Stimulated activated CD8-positive, alpha-beta memory T cell treated with anti-CD3 and anti-CD28 coated beads, Interleukin-4, amount 100 ng/mL, for 24 hours (primary cell): Measurements from ENCODE around the gene PTEN.

Experiments used
- DNase-seq: peaks from one replicate; pipeline ENCODE4 v3.0.0-alpha.2; 2020; ENCODE audit warnings: low read depth

PTEN gene

DNA sequence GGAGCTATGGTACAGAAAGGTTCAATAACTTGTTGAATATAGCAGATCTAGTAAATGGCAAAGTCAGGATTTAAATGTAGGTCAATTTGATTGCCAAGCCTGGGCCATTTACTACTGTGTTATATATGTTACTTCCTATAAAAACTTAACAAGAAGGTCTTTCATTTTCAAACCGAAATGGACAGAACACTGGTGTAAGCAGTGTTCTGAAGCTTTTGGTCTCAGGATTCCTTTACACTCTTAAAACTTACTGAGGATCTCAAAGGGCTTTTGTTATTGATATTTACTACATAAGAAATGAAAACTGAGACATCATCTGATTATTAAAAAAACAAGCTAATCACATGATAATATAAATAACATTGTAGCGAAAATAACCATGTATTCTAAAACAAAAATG, 114.7 kb downstream of the PTEN start:
- no peak for DNase-seq

DNA sequence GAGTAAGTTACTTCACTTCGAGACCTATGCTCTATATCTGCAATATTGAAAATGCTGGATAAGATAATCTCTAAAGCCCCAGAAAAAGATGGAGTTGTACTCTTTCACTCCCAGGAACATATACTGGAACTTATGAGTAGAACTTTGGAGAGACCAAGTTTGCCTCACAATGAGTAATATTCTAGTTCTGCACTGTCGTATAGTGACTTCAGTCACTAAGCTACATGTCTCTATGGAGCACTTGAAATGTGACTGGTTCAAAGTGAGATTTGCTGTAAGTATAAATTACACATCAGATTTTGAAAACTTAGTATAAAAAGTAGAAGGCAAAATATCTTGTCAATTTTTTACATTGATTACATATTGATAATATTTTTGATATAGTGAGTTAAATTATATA, 116.4 kb downstream of the PTEN start:
- no peak for DNase-seq

DNA sequence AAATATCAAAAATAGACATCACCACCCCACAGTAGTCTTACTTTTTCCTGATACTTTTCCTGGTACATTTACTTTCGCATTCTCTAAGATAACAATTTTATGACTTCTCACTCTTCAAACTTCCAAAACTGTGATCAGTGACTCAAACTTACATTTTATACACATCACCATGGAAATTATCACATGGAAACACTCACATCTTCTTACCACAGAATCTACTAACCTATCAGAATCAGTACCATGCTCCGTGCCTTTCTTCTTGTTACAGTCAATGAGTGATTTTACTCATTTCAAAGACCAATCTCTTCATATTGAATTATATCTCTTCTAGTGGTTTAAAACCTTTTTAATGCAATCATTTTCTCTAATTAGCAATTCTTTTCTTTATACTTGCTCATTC, 120.3 kb downstream of the PTEN start:
- no peak for DNase-seq

DNA sequence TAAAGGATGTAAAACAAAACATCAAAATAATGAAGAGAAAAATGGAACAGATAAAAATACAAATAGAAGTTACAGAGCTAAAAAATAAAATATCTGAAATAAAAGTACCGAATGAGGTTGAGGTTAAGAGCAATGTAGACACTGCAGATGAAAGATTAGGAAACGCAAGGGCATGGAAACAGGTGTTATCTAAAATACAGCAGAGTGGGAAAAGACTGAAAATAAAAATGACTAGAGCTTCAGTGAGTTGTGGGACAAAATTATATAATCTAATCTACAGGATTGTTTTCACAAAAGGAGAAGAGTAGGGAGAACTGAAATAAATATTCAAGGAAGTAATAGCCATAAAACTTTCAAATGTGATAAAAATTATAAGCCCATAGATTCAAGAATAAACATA, 123.8 kb downstream of the PTEN start:
- no peak for DNase-seq

DNA sequence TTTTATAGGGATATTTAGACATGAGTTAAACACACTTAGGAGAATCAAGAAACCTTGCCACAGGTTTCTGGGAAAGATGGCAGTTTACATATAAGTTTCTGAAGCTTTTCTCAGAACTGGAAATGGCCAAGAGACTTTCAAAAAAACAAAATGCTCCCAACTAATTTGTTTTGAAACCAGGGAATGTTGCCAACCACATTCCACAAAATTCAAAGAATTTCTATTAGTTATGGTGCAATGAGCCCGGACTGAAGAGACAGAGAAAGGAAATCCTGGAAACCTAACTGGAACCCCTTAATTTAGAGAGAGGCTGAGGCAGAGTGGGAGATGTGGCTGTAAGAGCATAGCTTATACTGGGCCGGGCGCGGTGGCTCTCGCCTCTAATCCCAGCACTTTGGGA, 128.5 kb downstream of the PTEN start:
- DNase-seq, result no peak

DNA sequence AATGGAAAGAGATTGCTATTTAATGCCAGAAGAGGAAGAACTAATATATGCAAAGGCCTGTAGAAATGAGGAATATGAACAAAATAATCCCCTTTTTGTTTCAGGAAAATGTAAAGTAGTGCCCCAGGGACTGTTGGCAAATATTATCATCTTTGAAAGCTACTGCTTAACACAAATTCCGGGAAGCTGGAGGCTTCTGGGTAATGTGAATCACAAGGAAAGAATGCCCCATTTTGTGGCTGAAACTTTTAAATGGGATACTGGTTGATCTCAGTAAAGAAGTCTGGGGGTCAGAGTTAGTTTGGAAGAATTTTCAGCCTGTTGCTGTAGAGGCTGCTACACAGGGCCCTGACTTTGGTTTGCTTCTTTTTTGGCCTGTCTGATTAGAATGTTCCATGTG, 141.0 kb downstream of the PTEN start:
- no peak for DNase-seq

DNA sequence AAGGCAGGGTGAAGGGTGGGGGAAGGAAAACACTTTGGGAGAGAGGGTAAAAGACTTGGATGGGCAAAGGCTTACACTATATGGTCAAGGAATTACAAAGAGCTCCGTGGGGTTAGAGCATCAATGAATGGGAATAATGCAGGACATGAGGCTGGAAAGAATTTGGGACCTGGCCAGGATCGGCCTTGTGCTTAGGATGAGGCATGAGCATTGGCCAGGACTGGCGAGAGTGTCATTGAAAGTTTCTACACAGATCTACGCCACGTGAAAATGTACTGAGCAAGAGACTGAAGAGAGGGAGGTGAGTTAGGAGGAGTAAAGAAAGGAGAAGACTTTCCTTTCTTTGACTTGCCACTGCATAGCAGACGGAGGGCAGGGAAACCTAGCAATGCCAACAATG, 142.8 kb downstream of the PTEN start:
- no peak for DNase-seq

DNA sequence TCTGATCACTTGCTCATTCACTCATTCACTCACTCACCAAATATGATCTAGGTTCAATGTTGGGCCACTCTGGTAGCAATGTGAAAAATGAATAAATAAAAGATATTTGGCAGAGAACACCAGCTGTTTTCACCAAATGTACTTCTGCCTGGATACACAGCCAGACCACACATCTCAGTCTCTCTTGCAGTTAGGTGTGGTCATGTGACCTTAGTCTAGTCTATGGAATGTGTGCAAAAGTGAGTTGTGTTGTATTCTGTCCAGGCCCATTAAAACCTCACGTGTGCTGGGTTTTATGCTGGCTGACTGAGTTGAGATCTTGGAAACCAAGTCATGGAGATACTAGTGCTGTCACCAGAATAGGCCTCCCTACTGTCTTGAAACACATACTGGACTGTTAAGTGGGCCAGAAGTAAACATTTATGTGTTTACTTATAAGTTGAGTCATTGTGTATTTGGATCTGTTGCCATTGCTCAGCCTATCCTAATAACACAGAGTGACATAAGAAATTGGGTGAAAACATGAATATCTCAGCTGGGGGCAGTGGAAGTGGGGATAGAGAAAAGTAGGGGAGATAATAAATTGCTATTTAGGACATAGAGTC, 145.5 kb downstream of the PTEN start:
- DNase-seq, result no peak

DNA sequence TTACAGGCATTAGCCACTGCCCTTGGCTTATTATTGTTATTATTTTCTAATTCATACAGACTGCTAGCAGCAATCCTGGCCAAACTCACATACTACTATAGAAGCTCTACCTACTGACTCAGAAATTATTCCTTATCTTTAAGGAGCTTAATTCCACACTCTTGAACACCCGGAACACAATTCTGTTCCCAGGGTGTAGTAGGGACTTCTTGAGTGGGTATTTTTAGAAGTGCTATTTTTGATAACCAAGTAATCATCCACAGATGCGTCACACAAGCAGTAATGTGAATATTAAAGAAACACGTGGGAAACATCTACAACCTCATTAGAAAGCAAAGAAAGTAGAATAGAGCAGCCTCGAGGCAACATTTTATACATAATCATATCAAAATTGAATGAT, 149.2 kb downstream of the PTEN start:
- no peak for DNase-seq

DNA sequence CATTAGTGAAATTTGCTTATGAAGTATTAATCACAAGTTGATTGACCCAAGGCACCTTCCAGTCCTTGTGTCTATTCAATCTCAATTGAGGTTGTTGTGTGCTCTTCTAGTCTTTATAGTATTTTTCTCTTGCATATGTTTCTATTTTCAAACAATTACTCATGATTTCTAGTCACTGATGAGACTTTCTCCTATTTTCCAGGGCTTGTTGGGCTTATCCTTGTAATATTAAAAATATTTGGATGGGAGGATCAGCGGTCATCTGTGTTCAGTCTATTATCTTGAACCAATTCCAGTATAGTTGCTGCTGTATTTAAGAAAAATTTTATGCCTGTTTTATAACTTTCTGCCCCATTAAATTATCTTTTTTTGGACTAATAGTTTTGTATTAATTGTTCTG, 154.4 kb downstream of the PTEN start:
- no peak for DNase-seq

DNA sequence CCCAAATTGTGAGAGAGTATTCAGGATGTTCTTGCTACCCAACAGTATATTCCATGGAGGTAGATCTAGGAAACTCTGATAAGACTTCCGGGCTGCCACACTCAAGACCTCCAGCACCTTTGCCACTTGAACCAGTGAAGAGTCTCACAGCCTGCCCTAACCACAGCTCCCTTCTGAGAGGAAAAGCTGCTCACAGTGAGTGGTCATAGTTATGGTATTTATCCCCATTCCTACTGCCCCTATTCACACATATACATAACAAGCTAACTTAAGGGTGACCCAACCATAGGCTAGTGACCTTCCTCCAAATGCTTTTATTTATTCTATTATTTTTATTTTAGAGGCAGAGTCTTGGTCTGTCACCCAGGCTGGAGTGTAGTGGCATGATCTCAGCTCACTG, 156.3 kb downstream of the PTEN start:
- DNase-seq, result no peak
